Suprapubic skin (tissue), 4 donors: ENCODE results near the gene TPI1. TPM values are rescaled to one million over a fixed set of nuclear protein-coding genes. Genes with fewer than 3 reads are reported as not detected.

ENCODE experiments used
- DNase-seq, 2 donors: peaks; one replicate each; pipeline ENCODE4 v3.0.0-alpha.2; 2019; ENCODE audit warnings: low spot score in 2 of 2
- H3K27ac ChIP-seq: fragments of 200-600 bp; sonication (generic); one replicate; pipeline ENCODE4 v1.5.1; 2019
- H3K27me3 ChIP-seq: fragments of 200-600 bp; sonication (generic); one replicate; pipeline ENCODE4 v1.5.1; 2019
- H3K36me3 ChIP-seq: fragments of 200-600 bp; sonication (generic); one replicate; pipeline ENCODE4 v1.5.1; 2019
- H3K4me1 ChIP-seq: fragments of 200-600 bp; sonication (generic); one replicate; pipeline ENCODE4 v1.5.1; 2019
- H3K4me3 ChIP-seq: fragments of 200-600 bp; sonication (generic); one replicate; pipeline ENCODE4 v1.5.1; 2019; ENCODE audit warnings: mild to moderate bottlenecking
- H3K9me3 ChIP-seq: fragments of 200-600 bp; sonication (generic); one replicate; pipeline ENCODE4 v1.5.1; 2019
- EP300 ChIP-seq: sonication (generic); formaldehyde crosslinking; IDR thresholded peaks from one replicate; pipeline ENCODE4 v1.6.1; 2017; ENCODE audit warnings: antibody characterized with exemption
- POLR2A ChIP-seq, 2 donors: fragments of 450-650 bp; IDR thresholded peaks; one replicate each; pipeline ENCODE4 v1.6.1; 2017; ENCODE audit warnings: antibody characterized with exemption in 2 of 2, mild to moderate bottlenecking in 2 of 2, moderate library complexity in 2 of 2
- POLR2AphosphoS5 ChIP-seq, 3 donors: sonication (generic); formaldehyde crosslinking; IDR thresholded peaks; one replicate each; pipeline ENCODE4 v1.6.1; 2017; ENCODE audit warnings: antibody characterized with exemption in 3 of 3
- WGBS: methylation state at CpG from one replicate; pipeline ENCODE4 v1.1.5; 2018; 5-methylcytosine and 5-hydroxymethylcytosine counted together
- total RNA-seq, 4 donors: library from RNA; depleted of rRNA; stranded (reverse); fragments of >200 nt; gene quantifications; one replicate each; pipeline ENCODE4 v1.1.0, GENCODE V29; 2016
- TF ChIP-seq, protein P1 (sequence below), 2 donors: fragments of 200-600 bp in 1 of 2; fragments of 450-650 bp in 1 of 2; sonication (generic) in 1 of 2; IDR thresholded peaks; one replicate each; pipeline ENCODE4 v1.5.1; 2016 to 2019; ENCODE audit warnings: antibody characterized with exemption in 2 of 2, mild to moderate bottlenecking in 1 of 2, moderate library complexity in 1 of 2

Gene TPI1
- total RNA-seq, 4 donors from 2014 or later, result 185 to 498 (median 405) TPM

DNA sequence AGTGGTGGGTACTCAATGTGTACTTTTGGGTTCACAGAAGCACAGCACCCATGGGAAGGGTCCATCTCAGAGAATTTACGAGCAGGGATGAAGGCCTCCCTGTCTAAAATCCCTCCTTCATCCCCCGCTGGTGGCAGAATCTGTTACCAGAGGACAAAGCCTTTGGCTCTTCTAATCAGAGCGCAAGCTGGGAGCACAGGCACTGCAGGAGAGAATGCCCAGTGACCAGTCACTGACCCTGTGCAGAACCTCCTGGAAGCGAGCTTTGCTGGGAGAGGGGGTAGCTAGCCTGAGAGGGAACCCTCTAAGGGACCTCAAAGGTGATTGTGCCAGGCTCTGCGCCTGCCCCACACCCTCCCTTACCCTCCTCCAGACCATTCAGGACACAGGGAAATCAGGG, 47.2 kb upstream of the TPI1 start:
- Histone ChIP-seq H3K36me3 (no peaks in the 10 kb centered on the region), H3K27ac (no peak overlapping the region), H3K27me3 (peaks cover 32% of the 10 kb centered on the region), H3K4me3 (no peak overlapping the region), H3K4me1 (peaks cover 18% of the 10 kb centered on the region), H3K9me3 (no peaks in the 10 kb centered on the region)
- DNase-seq, result no peak
- WGBS, result 65% methylated on average over 4 of the region's 5 CpGs
- TF ChIP-seq POLR2A (IDR thresholded peaks at IDR 0.05) (no peak), EP300 (no peak), POLR2AphosphoS5 (IDR thresholded peaks at IDR 0.05) (no peak)
- TF ChIP-seq, protein P1, sequence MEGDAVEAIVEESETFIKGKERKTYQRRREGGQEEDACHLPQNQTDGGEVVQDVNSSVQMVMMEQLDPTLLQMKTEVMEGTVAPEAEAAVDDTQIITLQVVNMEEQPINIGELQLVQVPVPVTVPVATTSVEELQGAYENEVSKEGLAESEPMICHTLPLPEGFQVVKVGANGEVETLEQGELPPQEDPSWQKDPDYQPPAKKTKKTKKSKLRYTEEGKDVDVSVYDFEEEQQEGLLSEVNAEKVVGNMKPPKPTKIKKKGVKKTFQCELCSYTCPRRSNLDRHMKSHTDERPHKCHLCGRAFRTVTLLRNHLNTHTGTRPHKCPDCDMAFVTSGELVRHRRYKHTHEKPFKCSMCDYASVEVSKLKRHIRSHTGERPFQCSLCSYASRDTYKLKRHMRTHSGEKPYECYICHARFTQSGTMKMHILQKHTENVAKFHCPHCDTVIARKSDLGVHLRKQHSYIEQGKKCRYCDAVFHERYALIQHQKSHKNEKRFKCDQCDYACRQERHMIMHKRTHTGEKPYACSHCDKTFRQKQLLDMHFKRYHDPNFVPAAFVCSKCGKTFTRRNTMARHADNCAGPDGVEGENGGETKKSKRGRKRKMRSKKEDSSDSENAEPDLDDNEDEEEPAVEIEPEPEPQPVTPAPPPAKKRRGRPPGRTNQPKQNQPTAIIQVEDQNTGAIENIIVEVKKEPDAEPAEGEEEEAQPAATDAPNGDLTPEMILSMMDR (IDR thresholded peaks at IDR 0.05), result no peak

DNA sequence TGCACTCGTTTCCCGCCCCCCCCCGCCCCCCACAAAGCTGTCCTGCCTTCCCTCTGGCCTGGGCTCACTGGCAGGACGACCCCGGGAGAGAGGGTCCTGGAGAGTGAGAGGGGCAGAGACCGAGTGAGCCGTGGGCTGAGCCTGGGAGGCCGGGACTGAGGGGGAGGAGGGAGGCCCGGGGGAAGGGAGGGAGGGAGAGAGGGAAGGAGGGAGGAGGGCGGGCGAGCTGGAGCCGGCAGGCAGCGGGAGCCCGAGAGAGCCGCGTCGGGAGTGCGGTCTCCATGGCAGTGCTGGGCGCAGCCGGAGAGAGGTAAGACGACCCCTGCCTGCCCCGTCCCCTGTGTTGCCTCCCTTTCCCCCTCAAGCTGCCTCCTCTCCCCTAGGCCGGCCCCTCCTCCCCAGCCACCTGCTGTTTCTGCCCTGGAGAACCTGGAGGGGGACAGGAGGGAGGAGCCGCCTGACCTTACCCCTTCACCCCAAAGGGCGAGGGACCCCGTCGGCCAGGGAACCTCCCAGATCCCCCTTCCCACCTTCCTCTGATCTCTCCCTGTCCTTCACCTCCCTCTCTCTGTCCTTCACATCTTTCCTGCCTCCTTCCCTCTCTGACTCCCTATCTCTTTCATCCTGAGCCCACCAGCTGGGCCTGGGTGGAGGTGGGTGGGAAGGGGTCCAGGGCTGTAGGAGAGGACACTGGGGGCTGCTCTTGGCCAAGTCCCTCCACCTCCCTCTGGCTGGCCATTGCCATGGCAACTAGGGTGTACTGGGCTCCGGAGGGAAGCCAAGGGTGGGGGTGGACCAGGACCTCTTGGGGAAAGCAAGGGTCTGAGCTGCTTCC, 45.5 kb upstream of the TPI1 start, which contains the start of gene GPR162:
Gene GPR162, plus strand, starts transcription at position 231 of the 835 bp plus-strand sequence. CDS start 2,078 bp downstream, outside the sequence.
- no peaks in the 10 kb centered on the region for H3K9me3 ChIP-seq
- H3K27ac ChIP-seq, result no peak within 1 kb of the TSS
- H3K27me3 ChIP-seq, result peaks cover 42% of the 10 kb centered on the region
- TF ChIP-seq EP300, result no peak
- TF ChIP-seq, protein P1 (IDR thresholded peaks at IDR 0.05), result no peak
- no peak for TF ChIP-seq POLR2A (IDR thresholded peaks at IDR 0.05)
- peak within 1 kb of the TSS; percentile 48 for H3K4me3 ChIP-seq
- WGBS, result 3% methylated on average over 17 of the region's 28 CpGs
- DNase-seq, result peak in 1 of 2 donors; percentile 74
- H3K36me3 ChIP-seq, result no peaks in the 10 kb centered on the region
- H3K4me1 ChIP-seq, result peaks cover 25% of the 10 kb centered on the region

DNA sequence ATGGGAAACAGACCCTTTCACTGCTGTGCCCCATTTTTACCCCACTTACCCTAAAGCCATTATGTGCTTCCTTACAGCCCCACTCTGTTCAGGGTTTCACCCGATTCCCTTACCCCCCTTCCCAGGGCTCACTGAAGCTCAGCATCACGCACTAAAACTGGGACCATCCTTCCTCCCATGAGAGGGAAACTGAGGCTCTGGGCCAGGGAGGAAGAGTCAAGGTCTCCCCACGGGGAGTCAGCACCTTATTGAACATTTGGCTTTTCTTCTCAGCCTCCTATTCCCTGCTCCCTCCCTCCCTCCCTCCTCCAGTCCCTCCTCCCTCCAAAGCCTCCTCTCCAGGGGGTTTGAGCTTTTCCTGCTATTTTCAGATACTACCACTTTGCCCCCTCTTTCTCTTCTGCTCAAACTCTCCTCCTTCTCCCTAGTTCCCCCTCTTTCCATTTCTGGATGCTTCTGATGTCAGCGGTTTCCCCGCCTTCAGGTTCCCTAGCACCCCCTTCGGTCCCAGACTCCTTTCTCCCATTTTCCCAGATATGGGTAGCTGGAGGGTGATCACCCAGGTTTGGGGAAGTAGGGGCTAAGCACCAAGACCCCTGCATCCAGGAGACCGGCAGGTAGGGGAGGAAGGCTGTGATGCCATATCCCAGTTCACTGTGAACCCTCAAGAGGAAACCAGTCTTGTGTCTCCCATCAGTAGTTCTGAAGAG, 44.8 kb upstream of the TPI1 start:
- Histone ChIP-seq H3K36me3 (no peaks in the 10 kb centered on the region), H3K9me3 (no peaks in the 10 kb centered on the region), H3K4me1 (peaks cover 33% of the 10 kb centered on the region), H3K27ac (no peak overlapping the region), H3K4me3 (no peak overlapping the region), H3K27me3 (peaks cover 42% of the 10 kb centered on the region)
- TF ChIP-seq, protein P1 (IDR thresholded peaks at IDR 0.05), result no peak
- TF ChIP-seq POLR2A (IDR thresholded peaks at IDR 0.05) (no peak), POLR2AphosphoS5 (IDR thresholded peaks at IDR 0.05) (no peak), EP300 (no peak)
- no peak for DNase-seq
- WGBS, result 58% methylated on average over 7 of the region's 7 CpGs

DNA sequence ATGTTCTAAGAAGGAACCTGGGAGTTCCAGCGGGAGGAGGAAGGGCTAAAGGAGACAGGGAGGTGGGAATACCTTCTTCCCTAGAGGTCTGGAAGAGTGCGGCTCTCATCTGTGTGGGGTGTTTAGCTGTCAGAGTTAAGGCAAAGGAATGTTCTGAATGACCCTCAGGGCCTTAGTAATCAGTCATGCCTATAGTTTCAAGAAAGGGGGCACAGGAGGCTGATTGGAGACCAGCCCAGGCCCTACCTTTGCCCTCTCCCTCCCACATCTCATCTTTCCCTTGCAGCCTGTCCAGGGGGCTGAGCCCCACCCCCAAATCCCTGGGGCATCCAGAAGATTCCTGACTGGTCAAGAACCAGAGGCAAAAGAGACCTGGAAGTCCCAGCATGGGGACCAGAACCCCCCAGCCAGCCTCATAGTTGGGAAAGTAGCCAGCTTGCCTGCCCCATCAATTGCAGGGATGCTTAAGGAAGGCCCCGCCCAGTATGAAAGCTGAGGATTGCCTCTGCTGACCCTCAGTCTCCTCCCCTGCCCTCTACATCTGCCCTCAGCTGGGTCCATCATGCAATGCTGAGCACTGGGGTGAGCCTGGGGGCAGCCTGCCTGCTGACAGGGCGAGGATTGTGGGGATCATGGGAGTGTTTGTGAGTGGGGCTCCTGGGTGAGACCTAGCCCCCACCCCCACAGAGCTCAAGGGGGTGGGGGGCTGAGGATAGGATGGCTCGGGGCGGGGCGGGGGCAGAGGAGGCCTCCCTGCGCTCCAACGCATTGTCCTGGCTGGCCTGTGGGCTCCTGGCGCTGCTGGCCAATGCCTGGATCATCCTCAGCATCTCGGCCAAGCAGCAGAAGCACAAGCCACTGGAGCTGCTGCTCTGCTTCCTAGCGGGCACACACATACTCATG, 43.9 kb upstream of the TPI1 start:
- DNase-seq, result no peak
- Histone ChIP-seq H3K27ac (no peak overlapping the region), H3K4me1 (peaks cover 41% of the 10 kb centered on the region), H3K9me3 (no peaks in the 10 kb centered on the region), H3K36me3 (no peaks in the 10 kb centered on the region), H3K4me3 (no peak overlapping the region), H3K27me3 (peaks cover 42% of the 10 kb centered on the region)
- TF ChIP-seq POLR2AphosphoS5 (IDR thresholded peaks at IDR 0.05), result no peak
- TF ChIP-seq POLR2A (IDR thresholded peaks at IDR 0.05), result no peak
- no peak for TF ChIP-seq EP300
- TF ChIP-seq, protein P1 (IDR thresholded peaks at IDR 0.05), result no peak
- WGBS, result 66% methylated on average over 6 of the region's 12 CpGs
